Measurements from ENCODE around the gene MYL6.
"Not testable (repeated sequence)": the region's sequence is repeated elsewhere in the genome, so short reads cannot be mapped to it uniquely, and the experiment has no call there.

Gene MYL6

GRCh38 chr12:56158029-56158925 is at the start of gene MYL6:
MYL6 (plus strand) TSS chr12:56158359; CDS start chr12:56158402, 43 bp downstream.
- DNase-seq (ENCODE audit: low spot score) = peak; percentile 95

- no peak for DNase-seq (ENCODE audit: low spot score)
Measured at GRCh38 chr12:56110571-56110970, 47.6 kb upstream of the MYL6 start.

- no peak for DNase-seq (ENCODE audit: low spot score)
Measured at GRCh38 chr12:56114084-56114483, 44.1 kb upstream of the MYL6 start.

DNA sequence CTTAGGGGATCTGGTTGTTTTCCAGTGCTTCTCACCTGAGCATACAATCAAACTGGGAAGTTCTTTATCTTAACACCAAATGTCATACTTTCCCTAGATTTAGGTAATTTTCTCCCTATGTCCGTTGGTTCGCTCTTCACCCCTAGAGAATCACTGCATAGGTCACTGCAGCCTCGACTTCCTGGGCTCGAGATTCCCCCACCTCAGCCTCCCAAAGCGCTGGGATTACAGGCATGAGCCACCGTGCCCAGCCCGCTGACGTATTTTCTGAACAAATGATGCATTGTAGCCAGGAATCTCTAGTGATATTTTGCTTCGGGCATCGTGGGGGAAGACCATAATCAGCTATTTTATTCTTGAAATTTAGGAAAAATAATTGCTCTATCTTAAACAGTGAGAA is 42.8 kb upstream of the MYL6 start:
- DNase-seq (ENCODE audit: low spot score) = no peak

GRCh38 chr12:56116267-56117081 is 41.7 kb upstream of the MYL6 start, which contains the start of gene RPL41:
RPL41 (plus strand) TSS chr12:56116633.
- DNase-seq (ENCODE audit: low spot score) = peak; percentile 88

- DNase-seq (ENCODE audit: low spot score) = not testable (repeated sequence)
Measured at GRCh38 chr12:56117082-56117706, 41.0 kb upstream of the MYL6 start.

DNA sequence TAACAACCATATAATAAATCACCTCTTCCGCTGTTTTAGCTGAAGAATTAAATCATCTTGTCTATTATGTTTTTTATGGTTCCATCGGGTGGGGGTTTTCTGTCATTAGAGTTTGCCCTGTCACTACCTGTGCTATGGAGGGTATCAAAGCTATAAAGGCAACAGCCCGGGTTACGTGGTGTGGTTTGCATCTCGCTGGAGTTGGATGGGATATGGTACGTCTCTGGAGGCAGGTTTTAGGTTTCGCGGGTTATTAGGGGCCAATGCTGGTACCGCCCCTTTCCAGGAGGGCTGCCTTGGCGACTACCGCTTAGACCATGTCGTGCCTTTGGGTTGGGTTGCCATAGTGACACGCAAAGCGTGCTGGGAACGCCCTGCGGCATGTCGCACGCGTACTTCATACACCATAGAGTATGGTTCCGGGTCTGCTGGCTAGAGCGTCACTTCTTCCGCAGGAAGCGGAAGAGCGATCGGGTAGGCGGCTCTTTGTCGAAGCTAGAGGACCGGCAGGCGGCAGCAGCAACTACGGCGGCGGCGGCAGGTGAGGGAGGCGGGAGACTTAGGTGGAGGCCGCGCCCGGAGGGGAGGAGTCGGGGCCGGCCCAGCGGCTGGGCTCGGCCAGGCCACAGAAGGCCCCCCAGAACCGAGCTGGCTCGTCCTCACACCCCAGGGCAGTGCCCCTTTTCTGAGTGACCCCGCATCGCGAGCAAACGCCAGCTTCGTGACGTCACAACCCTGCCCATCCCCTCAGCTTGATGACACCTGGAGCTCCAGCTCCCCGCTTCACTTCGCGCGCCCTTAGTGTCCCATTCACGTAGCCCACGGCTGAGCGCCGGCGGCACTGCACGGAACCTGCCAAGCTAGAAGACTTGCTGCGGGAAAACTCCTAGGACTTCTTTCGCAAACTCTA is 40.1 kb upstream of the MYL6 start, which contains the start of gene ZC3H10:
TSS of gene ZC3H10 (plus strand) at position 489 of the 910 bp plus-strand sequence. CDS start 2,297 bp downstream, outside the sequence.
- DNase-seq (ENCODE audit: low spot score) = peak; percentile 98

GRCh38 chr12:56118688-56119357 is 39.3 kb upstream of the MYL6 start:
- DNase-seq (ENCODE audit: low spot score) = no peak

GRCh38 chr12:56119361-56119796 is 38.8 kb upstream of the MYL6 start:
- DNase-seq (ENCODE audit: low spot score) = peak; percentile 88

- no peak for DNase-seq (ENCODE audit: low spot score)
Measured at GRCh38 chr12:56120158-56120846, 37.9 kb upstream of the MYL6 start.

- no peak for DNase-seq (ENCODE audit: low spot score)
Measured at GRCh38 chr12:56121204-56121870, 36.8 kb upstream of the MYL6 start.

DNA sequence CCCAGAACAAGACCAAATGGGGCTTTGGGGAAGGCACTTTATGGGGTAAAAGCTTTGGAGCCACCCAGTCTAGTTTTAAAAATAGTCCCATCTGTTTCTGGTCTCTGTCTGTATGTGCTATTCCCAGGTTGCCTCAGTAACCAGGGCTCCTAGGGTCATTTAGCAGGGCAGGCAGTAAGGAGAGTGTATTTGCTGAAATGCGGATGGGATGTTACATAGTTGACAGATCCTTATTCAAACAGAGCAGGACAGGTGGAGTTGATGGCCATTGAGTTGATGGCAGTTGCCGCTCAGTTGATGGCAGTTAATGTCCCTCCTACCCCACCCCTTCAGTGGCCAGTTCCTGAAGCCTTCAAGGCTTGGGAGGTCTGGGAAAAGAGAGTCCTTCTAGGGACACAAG is 35.5 kb upstream of the MYL6 start:
- DNase-seq (ENCODE audit: low spot score) = no peak

GRCh38 chr12:56124133-56124532 is 34.0 kb upstream of the MYL6 start:
- DNase-seq (ENCODE audit: low spot score) = no peak

DNA sequence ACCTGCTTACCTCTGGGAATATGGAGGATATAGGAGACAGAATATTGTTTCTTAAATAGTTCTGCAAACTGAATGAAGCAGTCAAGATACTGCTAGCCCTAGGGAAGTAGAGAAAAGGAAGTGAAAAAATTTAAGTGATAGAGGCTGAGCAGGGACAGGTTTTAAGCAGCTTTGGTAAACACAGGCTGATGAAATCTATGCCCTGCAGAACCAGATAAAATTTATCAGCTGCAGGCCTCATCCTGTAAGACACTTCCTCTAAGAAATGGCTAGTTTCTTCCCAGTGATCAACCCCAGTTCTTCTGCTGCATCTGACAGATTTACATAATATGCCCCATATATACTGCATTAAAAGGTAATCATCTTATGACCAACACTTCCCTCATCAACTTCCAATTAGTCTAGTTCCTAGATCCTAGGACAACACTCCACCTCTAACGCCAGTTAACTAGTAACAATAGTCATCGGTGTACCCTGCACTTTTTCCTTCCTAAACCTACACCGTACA is 31.4 kb upstream of the MYL6 start:
- DNase-seq (ENCODE audit: low spot score) = no peak

DNA sequence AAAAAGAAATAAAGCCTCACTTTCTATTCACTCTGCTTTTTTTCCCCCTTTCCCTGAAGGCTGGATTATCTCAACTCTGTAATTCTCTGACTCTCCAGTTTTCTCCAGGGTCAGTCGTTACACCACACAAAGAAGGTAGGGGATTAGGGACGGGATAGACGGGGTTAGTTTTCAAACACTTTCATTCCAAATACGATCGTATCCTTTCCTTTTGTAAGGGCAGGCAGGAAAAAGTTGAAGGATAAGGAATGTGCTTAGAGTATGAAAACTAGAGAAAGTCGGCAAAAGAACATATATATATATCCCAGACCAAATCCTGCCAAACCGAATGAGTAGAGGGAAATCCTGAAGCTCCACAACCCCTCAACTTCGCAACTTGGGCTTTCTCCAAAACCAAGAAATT is 30.7 kb upstream of the MYL6 start:
- DNase-seq (ENCODE audit: low spot score) = no peak

GRCh38 chr12:56127888-56128669 is 30.1 kb upstream of the MYL6 start, which contains the start of gene ESYT1:
ESYT1 (plus strand) TSS chr12:56128267; CDS start chr12:56128320, 53 bp downstream.
- DNase-seq (ENCODE audit: low spot score) = peak; percentile 98

DNA sequence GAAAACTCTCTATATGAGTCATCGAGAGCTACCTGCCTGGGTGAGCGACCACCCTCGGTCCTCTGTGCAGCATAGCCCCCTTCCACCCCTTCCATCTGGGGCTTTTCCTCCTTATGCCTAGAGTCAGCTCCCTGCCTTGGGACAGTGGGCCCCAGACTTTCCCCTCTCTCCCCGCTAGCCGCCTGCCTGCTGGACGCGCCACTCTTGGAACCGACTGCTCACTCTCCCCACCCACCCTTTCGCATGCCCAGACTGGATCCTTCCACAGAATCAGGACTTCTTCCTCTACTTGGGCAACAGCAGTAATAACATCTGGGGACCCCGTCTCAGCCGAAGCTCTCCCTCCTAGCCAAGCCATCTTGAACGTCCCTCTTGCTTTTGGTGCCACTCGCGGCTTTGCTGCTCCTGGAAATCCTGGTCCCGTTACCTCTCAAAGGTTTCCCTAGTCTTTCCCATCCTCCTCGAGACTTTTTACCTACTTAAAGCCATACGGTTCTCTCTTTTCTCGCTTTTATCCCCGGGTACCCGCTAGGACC is 29.4 kb upstream of the MYL6 start:
- DNase-seq (ENCODE audit: low spot score) = no peak

Data from AG08395 (cell line).